8988T (cell line): ENCODE results near the gene CEP135.
A peak's percentile ranks its signal among the peaks of the same experiment; 100 is the strongest.
"Not testable (repeated sequence)": the region's sequence is repeated elsewhere in the genome, so short reads cannot be mapped to it uniquely, and the experiment has no call there.

Experiments used
- DNase-seq: peaks from one replicate; pipeline ENCODE4 v3.0.0; 2011

The CEP135 gene

GRCh38 chr4:55948726-55949481 is at the start of gene CEP135:
Gene CEP135, plus strand, starts transcription at chr4:55948945. Its CDS starts 3,186 bp downstream, at chr4:55952131.
- peak; percentile 53 for DNase-seq

- no peak for DNase-seq
Observed at GRCh38 chr4:55902677-55903076, 46.1 kb upstream of the CEP135 start.

- no peak for DNase-seq
Observed at GRCh38 chr4:55903577-55903976, 45.2 kb upstream of the CEP135 start.

- DNase-seq, result no peak
Observed at GRCh38 chr4:55904576-55904975, 44.2 kb upstream of the CEP135 start.

- DNase-seq, result no peak
Observed at GRCh38 chr4:55906323-55906722, 42.4 kb upstream of the CEP135 start.

- no peak for DNase-seq
Observed at GRCh38 chr4:55906989-55907388, 41.8 kb upstream of the CEP135 start.

- DNase-seq, result no peak
Observed at GRCh38 chr4:55907469-55907868, 41.3 kb upstream of the CEP135 start.

GRCh38 chr4:55910140-55910539 is 38.6 kb upstream of the CEP135 start:
- no peak for DNase-seq

- no peak for DNase-seq
Observed at GRCh38 chr4:55912249-55912648, 36.5 kb upstream of the CEP135 start.

- no peak for DNase-seq
Observed at GRCh38 chr4:55920571-55920970, 28.2 kb upstream of the CEP135 start.

- no peak for DNase-seq
Observed at GRCh38 chr4:55921093-55921492, 27.7 kb upstream of the CEP135 start.

GRCh38 chr4:55925241-55925640 is 23.5 kb upstream of the CEP135 start:
- DNase-seq, result no peak

GRCh38 chr4:55926610-55927009 is 22.1 kb upstream of the CEP135 start:
- DNase-seq, result no peak

- no peak for DNase-seq
Observed at GRCh38 chr4:55927803-55928437, 20.8 kb upstream of the CEP135 start.

- DNase-seq, result no peak
Observed at GRCh38 chr4:55928846-55929245, 19.9 kb upstream of the CEP135 start.

- no peak for DNase-seq
Observed at GRCh38 chr4:55931043-55931442, 17.7 kb upstream of the CEP135 start.

GRCh38 chr4:55931833-55932232 is 16.9 kb upstream of the CEP135 start:
- no peak for DNase-seq

- no peak for DNase-seq
Observed at GRCh38 chr4:55932511-55932910, 16.2 kb upstream of the CEP135 start.

GRCh38 chr4:55933611-55934010 is 15.1 kb upstream of the CEP135 start:
- no peak for DNase-seq

- not testable (repeated sequence) for DNase-seq
Observed at GRCh38 chr4:55935907-55936306, 12.8 kb upstream of the CEP135 start.

GRCh38 chr4:55938481-55938880 is 10.3 kb upstream of the CEP135 start:
- no peak for DNase-seq

- no peak for DNase-seq
Observed at GRCh38 chr4:55939421-55939820, 9.3 kb upstream of the CEP135 start.

- DNase-seq, result no peak
Observed at GRCh38 chr4:55941881-55942396, 6.8 kb upstream of the CEP135 start.

- no peak for DNase-seq
Observed at GRCh38 chr4:55947254-55947882, 1.4 kb upstream of the CEP135 start.
